SHP77 (cell line): ENCODE measurements around the gene PRR23C.

ENCODE experiments used
- DNase-seq, 2 experiments: peaks; one replicate each; lab custom pipeline; 2025; lab: John Stamatoyannopoulos, UW

The PRR23C gene

GRCh38 chr3:138995706-138996105 lies 49.0 kb downstream of the PRR23C start:
- no peak for DNase-seq
